GM18499 (cell line): Measurements from ENCODE around the gene TSC22D4.
"Not testable (repeated sequence)": the region's sequence is repeated elsewhere in the genome, so short reads cannot be mapped to it uniquely, and the experiment has no call there.

ENCODE experiments used
- ATAC-seq: cut with Tn5 transposase; IDR thresholded peaks from one replicate; pipeline ENCODE4 v1.9.1; 2021; ENCODE audit warnings: moderate number of reproducible peaks; ENCODE audit not compliant: insufficient read depth, unreplicated experiment

TSC22D4 gene

DNA sequence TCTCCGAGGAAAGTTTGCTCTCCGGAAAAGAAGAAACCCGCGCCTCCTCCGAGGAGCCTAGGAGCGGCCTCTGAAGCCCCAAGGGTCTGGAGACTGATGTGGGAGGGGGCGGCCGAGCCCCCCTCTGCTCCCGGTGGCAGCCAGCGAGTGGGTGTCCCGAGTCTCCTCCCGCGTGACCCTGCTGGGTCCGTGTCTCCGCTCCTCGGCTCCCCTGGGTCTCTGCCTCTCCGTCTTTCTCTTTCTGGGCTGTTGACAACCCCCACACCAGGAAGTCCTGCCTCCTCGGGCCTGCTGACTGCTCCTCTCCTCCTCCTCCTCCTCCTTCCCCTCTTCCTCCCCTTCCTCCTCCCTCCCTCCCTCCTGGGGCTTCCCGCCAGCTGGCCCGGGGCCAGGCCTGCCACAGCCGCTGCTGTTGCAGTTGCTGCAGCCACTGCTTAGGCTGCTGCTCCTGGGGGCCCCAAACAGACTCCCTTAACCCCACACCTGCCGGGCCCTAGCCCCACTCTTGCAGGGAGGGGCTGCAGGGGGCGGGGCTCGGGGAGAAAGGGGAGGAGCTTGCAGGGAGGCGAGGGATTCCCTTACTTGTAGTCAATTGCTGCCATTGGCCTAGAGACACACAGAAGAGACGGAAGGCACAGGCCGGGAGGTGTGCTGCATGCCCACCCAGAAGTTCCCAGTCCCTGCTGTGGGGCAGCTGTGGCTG lies at the start of gene TSC22D4:
TSC22D4 (minus strand) TSS at position 257 of the 703 bp plus-strand sequence. CDS start 1,176 bp downstream, outside the sequence.
- ATAC-seq = no peak

DNA sequence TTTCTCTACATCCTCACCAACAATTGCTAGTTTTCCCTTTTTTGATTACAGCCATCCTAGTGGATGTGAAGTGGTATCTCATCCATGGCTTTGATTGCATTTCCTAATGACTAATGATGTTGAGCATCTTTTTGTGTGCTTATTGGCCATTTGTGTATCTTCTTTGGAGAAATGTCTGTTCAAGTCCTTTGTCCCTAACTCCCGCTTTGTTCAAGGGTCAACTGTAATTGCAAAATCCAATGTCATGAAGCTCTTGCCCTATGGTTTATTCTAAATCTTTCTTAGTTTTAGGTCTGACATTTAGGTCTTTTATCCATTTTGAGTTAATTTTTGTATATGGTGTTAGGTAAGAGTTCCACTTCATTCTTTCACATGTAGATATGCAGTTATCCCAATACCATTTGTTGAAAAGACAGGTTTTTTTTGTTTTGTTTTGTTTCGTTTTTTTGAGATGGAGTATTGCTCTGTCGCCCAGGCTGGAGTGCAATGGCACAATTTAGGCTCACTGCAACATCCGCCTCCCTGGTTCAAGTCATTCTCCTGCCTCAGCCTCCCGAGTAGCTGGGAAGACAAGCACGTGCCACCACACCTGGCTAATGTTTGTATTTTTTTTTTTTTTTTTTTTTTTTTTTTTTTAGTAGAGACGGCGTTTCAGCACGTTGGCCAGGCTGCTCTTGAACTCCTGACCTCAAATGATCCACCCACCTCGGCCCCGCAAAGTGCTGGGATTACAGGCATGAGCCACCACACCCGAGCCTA lies 49.3 kb upstream of the TSC22D4 start:
- ATAC-seq = not testable (repeated sequence)

DNA sequence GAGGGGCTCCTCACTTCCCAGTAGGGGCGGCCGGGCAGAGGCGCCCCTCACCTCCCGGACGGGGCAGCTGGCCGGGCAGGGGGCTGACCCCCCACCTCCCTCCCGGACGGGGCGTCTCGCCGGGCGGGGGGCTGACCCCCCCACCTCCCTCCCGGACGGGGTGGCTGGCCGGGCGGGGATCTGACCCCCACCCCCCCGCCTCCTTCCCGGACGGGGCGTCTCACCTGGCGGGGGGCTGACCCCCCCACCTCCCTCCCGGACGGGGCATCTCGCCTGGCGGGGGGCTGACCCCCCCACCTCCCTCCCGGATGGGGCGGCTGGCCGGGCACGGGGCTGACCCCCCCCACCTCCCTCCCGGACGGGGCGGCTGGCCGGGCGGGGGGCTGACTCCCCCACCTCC lies 44.2 kb upstream of the TSC22D4 start:
- ATAC-seq = not testable (repeated sequence)

DNA sequence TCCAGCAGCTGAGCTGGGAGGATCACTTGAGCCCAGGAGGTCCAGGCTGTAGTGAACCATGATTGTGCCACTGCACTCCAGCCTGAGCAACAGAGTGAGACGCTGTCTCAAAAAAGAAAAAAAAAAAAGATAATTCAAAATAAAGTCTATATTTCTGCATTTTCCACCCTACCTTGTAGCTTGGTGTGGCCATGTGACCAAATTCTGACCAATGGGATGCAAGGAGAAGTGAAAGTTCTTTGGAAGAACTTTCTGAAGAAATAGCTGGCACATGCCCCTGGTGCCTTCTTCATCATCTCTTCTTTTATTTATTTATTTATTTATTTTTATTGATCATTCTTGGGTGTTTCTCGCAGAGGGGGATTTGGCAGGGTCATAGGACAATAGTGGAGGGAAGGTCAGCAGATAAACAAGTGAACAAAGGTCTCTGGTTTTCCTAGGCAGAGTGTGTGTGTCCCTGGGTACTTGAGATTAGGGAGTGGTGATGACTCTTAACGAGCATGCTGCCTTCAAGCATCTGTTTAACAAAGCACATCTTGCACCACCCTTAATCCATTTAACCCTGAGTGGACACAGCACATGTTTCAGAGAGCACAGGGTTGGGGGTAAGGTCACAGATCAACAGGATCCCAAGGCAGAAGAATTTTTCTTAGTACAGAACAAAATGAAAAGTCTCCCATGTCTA lies 43.0 kb upstream of the TSC22D4 start:
- ATAC-seq = not testable (repeated sequence)

DNA sequence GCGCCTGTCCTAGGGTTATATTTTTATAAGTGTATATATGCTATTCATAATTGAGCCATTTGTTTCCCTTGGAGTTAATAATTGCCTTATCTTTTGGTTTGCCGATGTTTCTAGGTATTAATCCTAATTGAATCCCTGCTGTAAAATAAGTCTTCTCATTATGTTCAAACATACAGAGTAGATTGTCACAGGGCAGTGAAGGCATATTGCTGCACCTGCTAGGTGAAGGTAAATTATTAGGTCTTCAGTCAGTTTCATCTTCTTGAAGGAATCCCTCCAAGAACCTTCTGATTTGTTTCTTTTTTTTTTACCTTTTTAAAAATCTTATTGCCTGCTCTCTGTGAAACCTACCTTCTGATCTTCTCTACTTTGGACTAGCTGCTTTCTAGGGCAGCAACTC lies 42.1 kb upstream of the TSC22D4 start:
- no peak for ATAC-seq

DNA sequence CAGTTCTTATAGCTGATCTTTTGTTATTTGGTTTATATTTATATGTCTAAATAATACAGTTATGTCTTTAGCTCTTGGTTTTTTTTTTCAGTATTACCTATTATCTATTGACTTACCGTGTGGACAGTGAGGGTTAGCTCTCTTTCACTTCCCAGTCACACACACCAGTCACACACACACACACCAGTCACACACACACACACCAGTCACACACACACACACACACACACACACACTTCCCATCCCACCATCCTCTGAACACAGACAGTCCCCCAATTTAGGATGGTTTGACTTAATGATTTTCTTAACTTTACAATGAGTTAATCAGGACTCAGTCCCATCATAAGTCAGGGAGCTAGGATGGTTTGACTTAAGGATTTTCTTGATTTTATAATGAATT lies 41.1 kb upstream of the TSC22D4 start:
- no peak for ATAC-seq

DNA sequence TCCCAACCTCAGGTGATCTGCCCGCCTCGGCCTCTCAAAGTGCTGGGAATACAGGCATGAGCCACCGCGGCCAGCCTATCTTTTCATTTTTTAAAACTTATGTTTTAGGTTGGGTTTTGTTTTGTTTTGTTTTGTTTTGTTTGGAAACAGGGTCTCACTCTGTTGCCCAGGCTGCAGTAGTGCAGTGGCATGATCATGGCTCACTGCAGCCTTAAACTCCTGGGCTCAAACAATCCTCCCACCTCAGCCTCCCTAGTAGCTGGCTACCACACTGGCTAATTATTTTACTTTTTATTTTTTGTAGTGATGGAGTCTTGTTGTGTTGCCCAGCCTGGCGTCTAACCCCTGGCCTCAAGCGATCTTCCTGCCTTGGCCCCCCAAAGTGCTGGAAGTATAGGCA lies 40.6 kb upstream of the TSC22D4 start:
- ATAC-seq = no peak

DNA sequence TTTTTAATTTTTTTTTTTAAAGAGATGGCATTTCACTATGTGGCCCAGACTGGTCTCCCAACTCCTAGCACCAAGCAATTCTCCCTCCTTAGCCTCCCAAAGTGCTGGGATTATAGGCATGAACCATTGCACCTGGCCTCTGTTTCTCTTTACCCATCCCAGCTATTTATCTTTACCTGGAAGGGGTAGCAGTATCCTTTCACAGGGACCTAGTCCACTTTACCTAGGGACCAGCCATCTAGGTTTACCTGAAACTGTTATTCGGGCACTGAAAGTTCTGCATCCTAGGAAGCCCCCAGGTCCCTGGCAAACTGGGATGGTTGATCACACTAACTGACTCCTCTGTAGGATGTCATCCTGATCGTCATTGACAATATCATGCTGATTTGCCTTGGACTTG lies 38.3 kb upstream of the TSC22D4 start:
- ATAC-seq = no peak

DNA sequence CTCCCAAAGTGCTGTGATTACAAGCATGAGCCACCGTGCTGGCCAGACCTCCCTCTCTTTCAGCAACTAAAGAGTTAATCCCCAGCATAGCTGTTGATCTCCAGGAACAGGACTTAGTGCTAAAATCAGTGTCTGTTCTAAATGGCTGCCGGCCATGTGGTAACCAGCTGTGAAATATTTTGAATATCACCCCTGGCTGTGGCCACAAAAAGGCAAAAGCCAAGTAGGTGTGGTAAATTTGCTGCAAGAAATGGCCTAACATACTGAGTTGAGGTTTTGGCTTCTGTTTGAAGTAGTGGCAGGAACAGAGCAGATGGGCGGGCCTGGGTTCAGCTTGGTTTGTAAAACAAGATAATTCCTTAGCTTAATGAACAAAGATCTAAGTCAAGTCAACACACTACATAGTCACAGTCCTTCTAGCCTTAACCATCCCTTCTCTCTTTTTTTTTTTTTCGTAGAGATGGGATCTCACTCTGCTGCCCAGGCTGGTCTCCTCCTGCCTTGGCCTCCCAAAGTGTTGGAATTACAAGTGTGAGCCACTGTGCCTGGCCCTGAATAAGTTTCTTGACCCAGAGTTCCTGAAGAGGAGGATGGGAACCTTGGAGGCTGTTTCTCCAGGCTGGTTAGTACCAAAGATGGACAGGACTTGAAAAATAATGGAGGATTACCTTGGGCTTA lies 37.3 kb upstream of the TSC22D4 start:
- no peak for ATAC-seq

DNA sequence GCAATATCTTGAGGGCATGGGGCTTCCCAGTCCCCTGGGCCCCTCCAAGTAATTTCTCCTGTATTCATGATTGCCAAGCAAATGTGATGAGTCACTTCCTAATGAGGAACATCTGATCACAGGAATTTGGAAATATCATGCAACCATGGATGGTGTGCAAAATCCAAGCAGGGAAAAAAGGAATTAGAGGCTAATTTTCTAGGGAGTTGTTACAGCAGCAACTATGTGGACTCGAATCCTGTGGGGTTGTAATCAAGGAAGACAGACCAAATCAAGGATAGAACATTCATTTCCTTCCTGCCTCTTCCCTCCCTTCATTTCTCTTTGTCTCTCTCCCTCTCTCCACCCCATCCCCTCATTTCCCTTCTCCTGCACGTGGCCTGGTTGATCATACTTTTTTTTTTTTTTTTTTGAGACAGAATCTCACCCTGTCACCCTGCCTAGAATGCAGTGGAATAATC lies 36.1 kb upstream of the TSC22D4 start:
- ATAC-seq = no peak

DNA sequence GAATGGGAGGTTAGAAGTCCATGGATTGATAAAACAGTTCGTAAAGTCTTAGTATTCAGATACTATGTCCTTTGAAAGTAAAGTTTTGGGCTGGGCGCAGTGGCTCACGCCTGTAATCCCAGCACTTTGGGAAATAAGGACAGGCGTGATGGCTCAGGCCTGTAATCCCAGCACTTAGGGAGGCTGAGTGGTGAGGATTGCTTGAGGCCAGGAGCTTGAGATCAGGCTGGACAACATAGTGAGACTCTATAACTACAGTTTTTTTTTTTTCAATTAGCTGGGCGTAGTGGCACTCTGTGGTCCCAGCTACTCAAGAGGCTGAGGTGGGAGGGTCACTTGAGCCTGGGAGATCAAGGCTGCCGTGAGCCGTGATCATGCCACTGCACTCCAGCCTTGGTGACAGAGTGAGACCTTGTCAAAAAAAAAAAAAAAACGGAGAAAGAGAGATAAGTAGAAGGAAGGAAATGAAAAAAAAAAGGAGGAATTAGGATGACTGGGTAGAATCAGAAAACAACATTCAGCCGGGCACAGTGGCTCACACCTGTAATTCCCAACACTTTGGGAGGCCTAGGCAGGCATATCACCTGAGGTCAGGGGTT lies 34.3 kb upstream of the TSC22D4 start:
- no peak for ATAC-seq

DNA sequence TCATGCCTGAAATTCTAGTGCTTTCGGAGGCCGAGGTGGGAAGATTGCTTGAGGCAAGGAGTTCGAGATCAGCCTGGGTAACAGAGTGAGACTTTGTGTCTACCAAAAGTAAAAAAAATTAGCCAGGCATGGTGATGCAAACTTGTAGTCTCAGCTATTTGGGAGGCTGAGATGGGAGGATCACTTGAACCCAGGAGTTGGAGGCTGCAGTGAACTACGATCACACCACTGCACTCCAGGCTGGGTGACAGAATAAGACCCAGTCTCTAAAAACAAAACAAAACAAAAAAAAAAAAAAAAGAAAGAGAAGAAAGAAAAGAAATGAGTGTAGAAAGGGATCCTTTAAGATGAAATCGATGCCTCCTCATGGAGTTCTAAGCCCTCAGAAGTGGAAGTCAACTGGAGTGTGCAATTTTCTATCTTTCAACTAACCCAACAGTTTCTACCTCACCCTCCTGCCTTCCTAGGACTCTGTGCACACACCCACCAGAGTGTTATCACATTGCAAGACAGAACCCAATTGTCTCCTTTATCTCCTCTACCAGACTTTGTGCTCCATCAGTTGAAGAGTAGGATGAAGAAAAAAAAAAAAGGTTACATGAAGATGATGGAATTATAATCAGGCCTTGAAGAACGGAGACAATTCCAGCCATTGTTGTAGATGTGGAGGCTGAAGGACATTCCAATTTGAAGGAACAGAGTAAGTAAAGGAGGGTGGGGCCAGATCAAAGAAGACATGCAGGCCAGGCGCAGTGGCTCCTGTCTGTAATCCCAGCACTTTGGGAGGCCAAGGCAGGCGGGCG lies 31.6 kb upstream of the TSC22D4 start:
- no peak for ATAC-seq

DNA sequence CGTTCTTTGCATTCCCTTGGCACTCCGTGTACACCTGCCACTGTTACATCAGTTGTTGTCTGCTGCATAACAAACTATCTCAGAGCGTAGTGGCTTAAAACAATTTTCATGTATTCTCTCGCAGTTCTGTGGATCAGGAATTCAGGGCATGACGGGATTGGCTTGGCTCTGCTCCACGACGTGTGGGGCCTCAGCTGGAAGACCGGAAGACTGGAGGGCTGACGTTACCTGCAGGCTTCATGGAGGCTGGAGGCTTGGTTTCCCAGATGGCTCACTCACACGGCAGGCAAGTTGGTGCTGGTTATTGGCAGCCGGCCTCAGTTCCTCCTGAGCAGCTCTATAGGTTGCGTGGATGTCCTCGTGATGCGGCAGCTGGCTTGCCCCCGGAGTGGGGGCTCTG lies 30.2 kb upstream of the TSC22D4 start:
- ATAC-seq = no peak

DNA sequence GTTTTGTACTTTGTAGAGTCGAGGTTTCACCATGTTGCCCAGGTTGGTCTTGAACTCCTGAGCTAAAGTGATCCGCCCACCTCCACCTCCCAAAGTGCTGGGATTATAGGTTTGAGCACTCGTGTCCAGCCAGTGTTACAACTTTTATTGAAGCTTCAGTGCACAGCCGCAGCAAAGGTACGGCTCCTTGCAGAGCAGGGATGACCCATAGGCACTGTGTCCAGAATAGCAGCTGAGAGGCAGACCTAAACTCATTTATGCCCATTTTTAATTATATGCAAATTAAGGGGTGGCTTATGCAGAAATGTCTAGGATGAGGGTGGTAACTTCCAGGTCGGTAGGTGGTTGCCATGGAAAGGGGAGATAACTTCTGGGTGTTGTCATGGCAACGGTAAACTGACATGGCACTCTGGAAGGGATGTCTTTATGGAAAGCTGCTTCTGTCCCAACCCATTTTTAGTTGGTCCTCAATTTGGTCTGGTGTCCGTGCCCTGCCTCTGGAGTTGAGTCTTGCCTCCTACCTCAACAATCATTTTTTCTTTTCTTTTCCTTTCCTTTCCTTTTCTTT lies 27.4 kb upstream of the TSC22D4 start:
- ATAC-seq = no peak

DNA sequence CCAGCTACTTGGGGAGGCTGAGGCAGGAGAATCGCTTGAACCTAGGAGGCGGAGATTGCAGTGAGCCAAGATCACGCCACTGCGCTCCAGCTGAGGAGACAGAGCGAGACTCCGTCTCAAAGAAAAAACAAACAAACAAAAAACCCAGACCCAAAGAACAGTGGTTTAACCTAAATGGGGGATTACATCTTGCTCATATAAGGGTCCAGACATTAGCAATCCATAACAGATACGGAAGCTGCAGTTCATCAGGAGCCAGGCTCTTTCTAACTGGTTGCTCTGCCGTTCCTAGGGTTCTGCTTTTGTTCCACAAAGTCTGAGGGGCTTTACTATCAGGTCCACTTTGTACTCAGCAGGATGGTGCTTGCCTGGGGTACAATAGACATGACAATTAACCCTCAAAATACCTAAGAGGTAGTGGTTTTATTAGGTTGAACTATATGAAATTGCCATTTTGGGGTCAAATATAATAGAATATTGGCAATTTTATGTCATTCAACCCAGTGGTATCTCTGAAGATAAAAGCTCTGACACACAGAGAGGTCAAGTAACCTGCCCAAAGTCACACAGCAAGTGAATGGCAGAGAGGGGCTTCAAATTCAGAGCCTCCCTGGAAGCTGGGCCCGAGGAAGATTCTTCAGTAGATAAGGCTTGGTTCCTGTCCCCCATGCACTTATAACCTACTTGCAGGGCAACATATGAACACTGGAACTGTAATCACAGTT lies 26.0 kb upstream of the TSC22D4 start:
- ATAC-seq = no peak

DNA sequence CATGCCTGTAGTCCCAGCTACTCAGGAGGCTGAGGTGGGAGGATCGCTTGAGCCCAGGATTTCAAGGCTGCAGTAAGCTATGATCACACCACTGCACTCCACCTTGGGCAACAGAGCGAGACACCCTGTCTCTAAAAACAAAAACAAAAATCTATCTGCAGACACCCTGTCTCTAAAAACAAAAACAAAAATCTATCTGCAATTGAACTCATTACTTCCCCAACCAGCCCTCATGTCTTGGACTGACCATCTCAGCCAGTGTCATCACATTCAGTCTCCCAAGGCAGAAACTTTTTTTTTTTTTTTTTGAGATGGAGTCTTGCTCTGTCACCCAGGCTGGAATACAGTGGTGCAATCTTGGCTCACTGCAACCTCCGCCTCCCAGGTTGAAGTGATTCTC lies 25.0 kb upstream of the TSC22D4 start:
- ATAC-seq = not testable (repeated sequence)

DNA sequence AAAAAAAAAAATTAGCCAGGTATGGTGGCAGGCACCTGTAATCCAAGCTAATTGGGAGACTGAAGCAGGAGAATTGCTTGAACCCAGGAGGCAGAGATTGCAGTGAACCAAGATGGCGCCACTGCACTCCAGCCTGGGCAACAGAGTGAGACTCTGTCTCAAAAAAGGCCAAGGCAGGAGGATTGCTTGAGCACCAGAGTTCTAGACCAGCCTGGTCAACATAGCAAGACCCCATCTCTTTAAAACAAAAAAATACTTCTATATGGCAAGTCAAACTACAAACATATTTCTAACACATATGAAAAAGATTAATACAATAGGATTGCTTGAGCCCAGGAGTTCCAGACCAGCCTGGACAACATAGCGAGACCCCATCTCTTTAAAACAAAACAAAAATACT lies 21.7 kb upstream of the TSC22D4 start:
- ATAC-seq = not testable (repeated sequence)

DNA sequence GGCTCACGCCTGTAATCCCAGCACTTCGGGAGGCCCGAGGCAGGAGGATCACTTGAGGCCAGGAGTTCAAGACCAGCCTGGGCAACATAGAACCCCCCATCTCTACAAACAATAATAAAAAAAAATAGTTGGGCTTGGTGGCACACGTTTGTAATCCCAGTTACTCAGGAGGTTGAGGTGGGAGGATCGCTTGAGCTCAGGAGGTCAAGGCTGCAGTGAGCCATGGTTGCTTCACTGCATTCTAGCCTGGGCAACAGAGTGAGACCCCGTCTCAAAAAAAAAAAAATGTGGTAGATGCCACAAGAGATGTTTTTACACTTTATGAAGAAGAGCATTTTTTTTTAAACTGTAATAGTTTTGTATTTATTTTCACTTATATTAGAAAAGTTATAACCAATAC lies 17.5 kb upstream of the TSC22D4 start:
- no peak for ATAC-seq
